Thoracic aorta (tissue), 2 donors: ENCODE results near the gene MS4A14. TPM values are rescaled to one million over a fixed set of nuclear protein-coding genes. Genes with fewer than 3 reads are reported as not detected.

Experiments used
- ATAC-seq: fragments of 150-250 bp; one replicate; pipeline ENCODE4 v1.8.0; 2017; ENCODE audit warnings: low read depth; ENCODE audit not compliant: insufficient number of reproducible peaks, low FRiP score
- DNase-seq: peaks from one replicate; pipeline ENCODE4 v3.0.0-alpha.2; 2020; ENCODE audit warnings: low spot score
- H3K27ac ChIP-seq, 2 donors: fragments of 200-600 bp; sonication (generic); 1 replicate in 1 of 2; 2 replicates in 1 of 2; pipeline ENCODE4 v1.5.1; 2016; ENCODE audit warnings: mild to moderate bottlenecking in 2 of 2, moderate library complexity in 2 of 2
- H3K27me3 ChIP-seq: fragments of 200-600 bp; sonication (generic); replicated peaks from 2 replicates; pipeline ENCODE4 v1.6.0; 2016; ENCODE audit warnings: mild to moderate bottlenecking; ENCODE audit not compliant: insufficient read depth
- H3K36me3 ChIP-seq: fragments of 200-600 bp; sonication (generic); one replicate; pipeline ENCODE4 v1.5.1; 2016
- H3K4me1 ChIP-seq, 2 donors: fragments of 200-600 bp; sonication (generic); 1 replicate in 1 of 2; 2 replicates in 1 of 2; pipeline versions ENCODE4 v1.5.1 to v1.6.0; 2016; ENCODE audit warnings: low read depth in 2 of 2, mild to moderate bottlenecking in 1 of 2; ENCODE audit not compliant: control insufficient read depth in 1 of 2
- H3K4me3 ChIP-seq: fragments of 200-600 bp; sonication (generic); 2 replicates; pipeline ENCODE4 v1.5.1; 2016; ENCODE audit warnings: mild to moderate bottlenecking
- H3K9me3 ChIP-seq: fragments of 200-600 bp; sonication (generic); 2 replicates; pipeline ENCODE4 v1.5.1; 2016
- total RNA-seq, 2 donors: library from RNA; depleted of rRNA; stranded (reverse); fragments of >200 nt; gene quantifications; one replicate each; pipeline versions ENCODE4 v1.1.0 to v1.2.3, GENCODE V29; 2016
- TF ChIP-seq, protein P1 (sequence below): fragments of 200-600 bp; sonication (generic); IDR thresholded peaks from one replicate; pipeline ENCODE4 v1.5.1; 2019; ENCODE audit warnings: antibody characterized with exemption

The MS4A14 gene
- total RNA-seq, 2 donors from 2014 or later, result 1.5 to 6.3 TPM

DNA sequence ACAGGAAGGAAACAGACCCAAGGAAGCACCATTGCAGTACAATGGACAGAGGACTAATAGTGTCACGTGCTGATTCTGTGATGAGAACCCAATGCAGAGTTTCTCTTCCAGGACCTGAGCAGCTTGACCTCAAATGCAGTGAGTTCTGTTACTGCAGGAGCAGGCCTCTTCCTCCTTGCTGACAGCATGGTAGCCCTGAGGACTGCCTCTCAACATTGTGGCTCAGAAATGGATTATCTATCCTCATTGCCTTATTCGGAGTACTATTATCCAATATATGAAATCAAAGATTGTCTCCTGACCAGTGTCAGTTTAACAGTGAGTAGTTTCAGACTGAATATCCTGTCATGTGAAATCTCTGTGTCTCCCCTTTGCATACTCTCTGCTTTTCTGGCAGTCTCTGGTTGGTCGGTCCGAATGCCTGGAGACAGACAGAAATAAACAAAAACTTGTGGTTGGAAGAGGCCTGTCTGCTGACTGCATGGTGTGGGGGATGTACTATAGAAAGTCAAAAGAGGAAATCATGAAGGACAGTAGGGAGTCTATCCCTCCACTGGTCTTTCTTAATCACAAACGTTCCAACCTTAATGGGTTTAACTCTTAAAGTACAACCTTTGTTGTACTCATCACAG, 6.9 kb upstream of the MS4A14 start:
- no peaks in the 10 kb centered on the region for H3K27me3 ChIP-seq
- H3K9me3 ChIP-seq, result no peaks in the 10 kb centered on the region
- ATAC-seq (no peak), DNase-seq (no peak)
- H3K4me3 ChIP-seq, result no peak overlapping the region
- TF ChIP-seq, protein P1, sequence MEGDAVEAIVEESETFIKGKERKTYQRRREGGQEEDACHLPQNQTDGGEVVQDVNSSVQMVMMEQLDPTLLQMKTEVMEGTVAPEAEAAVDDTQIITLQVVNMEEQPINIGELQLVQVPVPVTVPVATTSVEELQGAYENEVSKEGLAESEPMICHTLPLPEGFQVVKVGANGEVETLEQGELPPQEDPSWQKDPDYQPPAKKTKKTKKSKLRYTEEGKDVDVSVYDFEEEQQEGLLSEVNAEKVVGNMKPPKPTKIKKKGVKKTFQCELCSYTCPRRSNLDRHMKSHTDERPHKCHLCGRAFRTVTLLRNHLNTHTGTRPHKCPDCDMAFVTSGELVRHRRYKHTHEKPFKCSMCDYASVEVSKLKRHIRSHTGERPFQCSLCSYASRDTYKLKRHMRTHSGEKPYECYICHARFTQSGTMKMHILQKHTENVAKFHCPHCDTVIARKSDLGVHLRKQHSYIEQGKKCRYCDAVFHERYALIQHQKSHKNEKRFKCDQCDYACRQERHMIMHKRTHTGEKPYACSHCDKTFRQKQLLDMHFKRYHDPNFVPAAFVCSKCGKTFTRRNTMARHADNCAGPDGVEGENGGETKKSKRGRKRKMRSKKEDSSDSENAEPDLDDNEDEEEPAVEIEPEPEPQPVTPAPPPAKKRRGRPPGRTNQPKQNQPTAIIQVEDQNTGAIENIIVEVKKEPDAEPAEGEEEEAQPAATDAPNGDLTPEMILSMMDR, result no peak
- H3K36me3 ChIP-seq, result no peaks in the 10 kb centered on the region
- H3K27ac ChIP-seq, result no peak overlapping the region
- no peaks in the 10 kb centered on the region for H3K4me1 ChIP-seq

DNA sequence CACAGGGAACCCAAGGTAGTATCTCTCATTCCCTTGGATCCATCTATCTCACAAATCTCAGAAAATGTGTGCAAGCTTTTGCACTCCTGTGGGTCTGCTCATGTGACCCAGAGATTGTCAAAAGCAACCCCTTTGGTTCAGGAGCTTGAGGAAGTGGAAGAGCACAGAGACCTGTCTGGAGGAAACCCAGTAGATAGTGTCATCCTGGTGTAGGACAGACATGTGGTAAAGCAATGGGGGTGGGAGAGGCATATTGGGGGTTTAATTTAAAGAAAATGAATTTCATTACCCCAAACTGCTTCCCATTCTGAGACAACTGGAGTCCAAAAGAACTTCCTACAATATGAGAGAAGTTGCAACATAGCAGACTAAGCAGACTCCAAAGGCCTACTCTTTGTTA, 5.8 kb upstream of the MS4A14 start:
- DNase-seq, result no peak
- Histone ChIP-seq H3K4me3 (no peak overlapping the region), H3K27me3 (no peaks in the 10 kb centered on the region), H3K4me1 (no peaks in the 10 kb centered on the region), H3K27ac (no peak overlapping the region), H3K9me3 (no peaks in the 10 kb centered on the region), H3K36me3 (no peaks in the 10 kb centered on the region)
- no peak for ATAC-seq
- TF ChIP-seq, protein P1, result no peak

DNA sequence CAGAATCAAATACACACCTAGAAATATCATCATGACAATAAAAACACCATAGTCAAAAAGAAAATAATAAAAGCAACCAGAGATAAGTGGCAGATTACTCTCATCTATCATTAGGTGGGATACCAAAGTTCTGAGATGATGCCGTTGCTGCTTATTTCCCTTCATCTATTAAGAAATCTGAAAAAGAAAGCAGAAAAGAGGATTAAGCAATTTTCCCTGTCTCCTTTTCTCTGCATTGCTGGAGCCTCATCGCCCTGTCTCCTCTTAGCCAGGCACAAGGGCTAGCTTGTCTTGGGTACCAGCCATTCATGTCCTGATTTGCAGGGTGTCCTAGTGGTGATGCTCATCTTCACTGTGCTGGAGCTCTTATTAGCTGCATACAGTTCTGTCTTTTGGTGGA, 3.9 kb upstream of the MS4A14 start:
- TF ChIP-seq, protein P1, result no peak
- H3K4me1 ChIP-seq, result no peaks in the 10 kb centered on the region
- H3K4me3 ChIP-seq, result no peak overlapping the region
- H3K27ac ChIP-seq, result no peak overlapping the region
- no peaks in the 10 kb centered on the region for H3K36me3 ChIP-seq
- DNase-seq (no peak), ATAC-seq (no peak)
- H3K27me3 ChIP-seq, result no peaks in the 10 kb centered on the region
- no peaks in the 10 kb centered on the region for H3K9me3 ChIP-seq

DNA sequence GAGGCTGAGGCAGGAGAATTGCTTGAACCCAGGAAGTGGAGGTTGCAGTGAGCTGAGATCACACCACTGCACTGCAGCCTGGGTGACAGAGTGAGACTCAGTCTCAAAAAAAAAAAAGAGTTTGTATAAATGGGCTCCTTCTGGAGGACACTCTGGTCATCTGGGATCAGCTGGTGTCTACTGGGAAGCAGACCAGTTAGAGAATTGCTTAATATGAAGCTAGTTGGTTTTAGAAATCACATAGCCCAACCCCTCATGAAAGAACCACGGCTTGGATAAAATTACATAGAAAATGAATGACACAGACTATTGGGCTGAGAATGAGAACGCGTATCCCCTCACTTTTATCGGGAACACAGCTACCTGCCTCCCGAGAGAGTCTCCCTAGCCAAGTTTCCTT, 3.2 kb upstream of the MS4A14 start:
- H3K36me3 ChIP-seq, result no peaks in the 10 kb centered on the region
- DNase-seq (no peak), ATAC-seq (no peak)
- no peaks in the 10 kb centered on the region for H3K9me3 ChIP-seq
- H3K27ac ChIP-seq, result no peak overlapping the region
- H3K4me3 ChIP-seq, result no peak overlapping the region
- H3K27me3 ChIP-seq, result no peaks in the 10 kb centered on the region
- TF ChIP-seq, protein P1, result no peak
- H3K4me1 ChIP-seq, result no peaks in the 10 kb centered on the region

DNA sequence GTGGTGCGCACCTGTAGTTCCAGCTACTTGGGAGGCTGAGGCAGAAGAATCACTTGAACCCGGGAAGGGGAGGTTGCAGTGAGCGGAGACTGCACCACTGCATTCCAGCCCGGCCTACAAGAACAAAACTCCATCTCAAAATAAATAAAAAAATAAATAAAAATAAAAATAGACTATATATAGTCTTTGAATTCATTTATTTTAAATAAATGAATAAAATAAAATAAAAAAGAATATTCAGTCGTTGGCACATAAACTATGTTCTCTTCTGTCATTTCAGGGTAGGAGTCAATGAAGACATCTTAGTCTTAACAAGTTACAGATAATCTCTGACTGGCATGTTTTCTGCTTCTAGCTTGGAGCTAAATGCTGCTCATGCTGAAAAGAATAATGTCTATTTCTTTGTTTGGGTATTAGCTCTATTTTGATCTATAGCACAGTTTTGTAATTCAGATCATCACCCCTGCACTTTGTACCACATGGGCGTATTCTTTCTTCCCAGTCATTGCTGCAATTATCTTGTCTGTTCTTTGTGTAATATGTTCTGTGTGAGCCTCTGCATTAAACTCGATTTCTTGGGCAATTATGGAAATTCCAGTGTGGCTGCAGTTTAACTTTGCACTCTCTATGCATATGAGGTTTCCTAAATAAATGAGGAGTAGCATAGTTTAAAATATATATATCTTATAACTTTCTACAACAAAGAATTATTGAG, 1.4 kb upstream of the MS4A14 start:
- no peak overlapping the region for H3K4me3 ChIP-seq
- H3K9me3 ChIP-seq, result no peaks in the 10 kb centered on the region
- TF ChIP-seq, protein P1, result no peak
- H3K27ac ChIP-seq, result no peak overlapping the region
- no peaks in the 10 kb centered on the region for H3K36me3 ChIP-seq
- ATAC-seq (no peak), DNase-seq (no peak)
- H3K27me3 ChIP-seq, result no peaks in the 10 kb centered on the region
- H3K4me1 ChIP-seq, result no peaks in the 10 kb centered on the region
